H1 (cell line): ENCODE data around the gene NASP.

Experiments
- EZH2 ChIP-seq: fragments of 200-600 bp; sonication (generic); IDR thresholded peaks from 2 replicates; pipeline ENCODE4 v1.7.1; 2012; ENCODE audit warnings: low read depth, mild to moderate bottlenecking, moderate library complexity, low read length, inconsistent platforms; ENCODE audit not compliant: severe bottlenecking
- SRF ChIP-seq: IDR thresholded peaks from 2 replicates; pipeline ENCODE4 v1.6.1; 2011; ENCODE audit warnings: mild to moderate bottlenecking, low read depth, low read length, moderate library complexity
- TAF1 ChIP-seq: IDR thresholded peaks from 2 replicates; pipeline ENCODE4 v1.6.1; 2011; ENCODE audit warnings: mild to moderate bottlenecking, low read depth, low read length
- TF ChIP-seq, protein P1 (sequence below), 3 experiments: IDR thresholded peaks; 1 replicate in 2 of 3; 2 replicates in 1 of 3; pipeline versions ENCODE4 v1.5.1 to v1.6.1; 2011; ENCODE audit warnings: low read length in 3 of 3, mild to moderate bottlenecking in 3 of 3, inconsistent platforms in 2 of 3, low read depth in 1 of 3, moderate library complexity in 1 of 3; ENCODE audit not compliant: insufficient read depth in 1 of 3; ENCODE audit errors: control extremely low read depth in 1 of 3

DNA sequence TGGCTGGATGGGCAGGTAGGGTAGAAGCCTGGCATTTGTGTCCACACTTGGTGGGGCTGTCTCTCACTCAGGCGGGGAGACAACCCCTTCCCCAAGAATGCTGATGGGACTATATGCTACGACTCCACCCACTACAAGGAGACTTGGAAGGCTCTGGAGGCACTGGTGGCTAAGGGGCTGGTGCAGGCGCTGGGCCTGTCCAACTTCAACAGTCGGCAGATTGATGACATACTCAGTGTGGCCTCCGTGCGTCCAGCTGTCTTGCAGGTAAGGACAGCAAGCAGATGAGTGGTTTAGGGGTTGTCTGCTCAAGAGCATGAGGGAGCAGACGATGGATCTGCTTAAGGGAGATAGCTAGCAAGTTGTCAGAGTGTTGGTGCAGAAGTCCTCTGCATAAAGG, 15.9 kb upstream of the NASP start:
- TF ChIP-seq, protein P1, sequence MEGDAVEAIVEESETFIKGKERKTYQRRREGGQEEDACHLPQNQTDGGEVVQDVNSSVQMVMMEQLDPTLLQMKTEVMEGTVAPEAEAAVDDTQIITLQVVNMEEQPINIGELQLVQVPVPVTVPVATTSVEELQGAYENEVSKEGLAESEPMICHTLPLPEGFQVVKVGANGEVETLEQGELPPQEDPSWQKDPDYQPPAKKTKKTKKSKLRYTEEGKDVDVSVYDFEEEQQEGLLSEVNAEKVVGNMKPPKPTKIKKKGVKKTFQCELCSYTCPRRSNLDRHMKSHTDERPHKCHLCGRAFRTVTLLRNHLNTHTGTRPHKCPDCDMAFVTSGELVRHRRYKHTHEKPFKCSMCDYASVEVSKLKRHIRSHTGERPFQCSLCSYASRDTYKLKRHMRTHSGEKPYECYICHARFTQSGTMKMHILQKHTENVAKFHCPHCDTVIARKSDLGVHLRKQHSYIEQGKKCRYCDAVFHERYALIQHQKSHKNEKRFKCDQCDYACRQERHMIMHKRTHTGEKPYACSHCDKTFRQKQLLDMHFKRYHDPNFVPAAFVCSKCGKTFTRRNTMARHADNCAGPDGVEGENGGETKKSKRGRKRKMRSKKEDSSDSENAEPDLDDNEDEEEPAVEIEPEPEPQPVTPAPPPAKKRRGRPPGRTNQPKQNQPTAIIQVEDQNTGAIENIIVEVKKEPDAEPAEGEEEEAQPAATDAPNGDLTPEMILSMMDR (IDR thresholded peaks at IDR 0.05; ENCODE audit: control extremely low read depth in 1 of 3, insufficient read depth in 1 of 3, low read depth in 1 of 3, low read length in 3 of 3), result no peak
- TF ChIP-seq EZH2 (no peak), SRF (no peak), TAF1 (no peak)
